Measurements from ENCODE around the gene MMP19.

The MMP19 gene

DNA sequence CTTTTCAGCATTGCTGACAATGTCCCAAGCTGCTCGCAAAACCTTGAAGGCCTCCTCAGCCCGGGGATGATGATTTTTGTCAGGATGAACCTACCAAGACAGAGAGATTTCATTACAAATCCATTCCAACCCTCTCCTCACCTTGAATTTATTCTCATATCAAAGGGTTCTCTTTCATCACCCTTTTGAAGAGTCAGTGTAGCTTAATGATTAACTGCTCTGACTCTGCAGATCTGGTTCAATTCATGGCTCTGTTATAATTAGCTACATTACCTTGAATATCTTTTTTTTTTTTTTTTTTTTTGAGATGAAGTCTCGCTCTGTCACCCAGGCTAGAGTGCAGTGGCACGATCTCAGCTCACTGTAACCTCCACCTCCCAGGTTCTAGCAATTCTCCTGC, 19.3 kb downstream of the MMP19 start:
- TF ChIP-seq CTCF (IDR thresholded peaks at IDR 0.05; ENCODE audit: control extremely low read depth, extremely low read depth, low read depth, missing control alignments) = no peak
- ChIA-PET POLR2A (no interaction called here), CTCF (interaction anchor here (0.9 to 3.0 kb wide), 5 partner anchors 14 to 117 kb away, joined by 3 to 11 read pairs (median 3); partner anchors contain the start of gene PYM1)
- DNase-seq (ENCODE audit: extremely low spot score) = no peak

GRCh38 chr12:55822228-55822627, 20.5 kb downstream of the MMP19 start:
- DNase-seq (ENCODE audit: extremely low spot score) = no peak
- POLR2A ChIA-PET = no interaction called here

DNA sequence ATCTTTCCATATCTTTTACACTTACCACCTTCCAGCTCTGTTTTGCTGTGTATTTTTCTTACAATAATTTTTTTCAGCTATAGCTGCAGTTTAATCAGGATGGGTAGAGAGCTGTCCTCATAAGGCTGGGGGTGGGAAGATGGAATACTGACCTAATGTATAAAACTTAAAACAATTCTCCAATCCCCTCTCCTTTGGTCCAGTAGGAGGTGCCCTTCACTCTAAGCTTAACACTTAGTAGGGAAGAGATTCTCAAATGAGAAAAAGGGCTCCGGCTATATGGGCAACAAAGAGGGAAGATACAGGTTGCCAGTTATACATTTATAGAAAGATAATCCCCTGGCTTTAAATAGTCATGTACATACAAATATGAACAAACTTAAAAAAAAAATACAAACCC, 22.1 kb downstream of the MMP19 start:
- ChIA-PET POLR2A (interaction anchor here (0.6 to 3.9 kb wide), 3 partner anchors 9 to 106 kb away, joined by 3 to 41 read pairs (median 3); partner anchors contain the start of gene DNAJC14), CTCF (interaction anchor here (1.1 to 2.8 kb wide), 6 partner anchors 9 to 107 kb away, joined by 3 to 18 read pairs (median 6); partner anchors contain the start of genes DNAJC14 and PYM1)
- DNase-seq (ENCODE audit: extremely low spot score) = no peak
- peak; percentile 15 for TF ChIP-seq CTCF (IDR thresholded peaks at IDR 0.05; ENCODE audit: control extremely low read depth, extremely low read depth, low read depth, missing control alignments)

More at GRCh38 chr12:55822228-55822627, 20.5 kb downstream of the MMP19 start:
- CTCF ChIA-PET = interaction anchor here (3.0 kb wide), 1 partner anchor 84 kb away, joined by 11 read pairs; no protein-coding TSS in a partner anchor
- no peak for TF ChIP-seq CTCF (IDR thresholded peaks at IDR 0.05; ENCODE audit: control extremely low read depth, extremely low read depth, low read depth, missing control alignments)

DNA sequence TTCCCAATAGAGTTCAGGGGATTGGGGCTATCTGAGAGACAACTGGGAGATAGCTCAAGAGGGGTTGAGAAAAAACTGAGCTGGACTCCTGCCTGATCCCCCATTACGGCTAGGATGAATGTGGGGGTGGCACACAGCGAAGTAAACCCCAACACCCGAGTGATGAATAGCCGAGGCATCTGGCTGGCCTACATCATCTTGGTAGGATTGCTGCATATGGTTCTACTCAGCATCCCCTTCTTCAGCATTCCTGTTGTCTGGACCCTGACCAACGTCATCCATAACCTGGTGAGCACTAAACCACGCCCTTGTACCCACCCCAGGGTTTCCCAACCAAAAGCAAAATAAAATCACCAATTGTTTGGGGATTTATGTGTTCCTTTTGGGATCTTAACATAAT, 23.9 kb downstream of the MMP19 start:
- CTCF ChIA-PET = interaction anchor here (0.7 to 4.2 kb wide), 9 partner anchors 8 to 227 kb away, joined by 3 to 20 read pairs (median 6); no protein-coding TSS in a partner anchor
- no peak for DNase-seq (ENCODE audit: extremely low spot score)
- no peak for TF ChIP-seq CTCF (IDR thresholded peaks at IDR 0.05; ENCODE audit: control extremely low read depth, extremely low read depth, low read depth, missing control alignments)
- POLR2A ChIA-PET = interaction anchor here (1.0 to 3.9 kb wide), 3 partner anchors 11 to 80 kb away, joined by 3 to 41 read pairs (median 6); partner anchors contain the start of gene DNAJC14

- CTCF ChIA-PET = interaction anchor here (0.7 to 4.2 kb wide), 19 partner anchors 9 to 371 kb away, joined by 3 to 20 read pairs (median 4); partner anchors contain the start of genes DNAJC14, RAB5B and SMARCC2
- DNase-seq (ENCODE audit: extremely low spot score) = no peak
These were observed 24.5 kb downstream of the MMP19 start for GRCh38 chr12:55818140-55818728.

More at GRCh38 chr12:55818140-55818728, 24.5 kb downstream of the MMP19 start:
- TF ChIP-seq CTCF (IDR thresholded peaks at IDR 0.05; ENCODE audit: control extremely low read depth, extremely low read depth, low read depth, missing control alignments) = no peak
- POLR2A ChIA-PET = interaction anchor here (0.8 to 3.9 kb wide), 11 partner anchors 8 to 226 kb away, joined by 3 to 41 read pairs (median 6); partner anchors contain the start of genes CD63, DNAJC14 and RAB5B

All from GM10248 (cell line).